K562 (cell line): ENCODE measurements around the gene OCSTAMP. TPM values are rescaled to one million over a fixed set of nuclear protein-coding genes. Genes with fewer than 3 reads are reported as not detected.

Source experiments
- AFF4 ChIP-seq: sonication (generic); formaldehyde crosslinking; IDR thresholded peaks from 2 replicates; pipeline ENCODE4 v1.8.0; 2023; ENCODE audit warnings: mild to moderate bottlenecking, missing genetic modification reagents
- CGGBP1 ChIP-seq: fragments of 250-450 bp; sonication (Bioruptor Pico); IDR thresholded peaks from 2 replicates; pipeline ENCODE4 v1.9.0; 2021; ENCODE audit warnings: mild to moderate bottlenecking
- FOXP4 ChIP-seq: sonication (generic); formaldehyde crosslinking; IDR thresholded peaks from 2 replicates; pipeline ENCODE4 v1.8.0; 2022; ENCODE audit warnings: mild to moderate bottlenecking, missing genetic modification reagents, borderline replicate concordance
- ILK ChIP-seq: fragments of 450-650 bp; IDR thresholded peaks from 2 replicates; pipeline ENCODE4 v1.6.1; 2016; ENCODE audit warnings: missing genetic modification characterization, low read depth, mild to moderate bottlenecking, missing compliant biosample characterization, moderate library complexity, borderline replicate concordance
- KAT2B ChIP-seq: IDR thresholded peaks from one replicate; pipeline ENCODE4 v1.6.1; 2012; ENCODE audit warnings: low read depth, mild to moderate bottlenecking, control low read depth, inconsistent platforms, low read length, moderate library complexity
- MAX ChIP-seq: sonication (generic); formaldehyde crosslinking; IDR thresholded peaks from 2 replicates; pipeline ENCODE4 v1.9.0; 2022; ENCODE audit warnings: mild to moderate bottlenecking, missing genetic modification reagents
- NFXL1 ChIP-seq: fragments of 450-650 bp; formaldehyde crosslinking; IDR thresholded peaks from 2 replicates; pipeline ENCODE4 v1.4.0; 2021; ENCODE audit warnings: mild to moderate bottlenecking
- PCBP1 ChIP-seq: fragments of 200-400 bp; formaldehyde crosslinking; IDR thresholded peaks from 2 replicates; pipeline ENCODE4 v1.6.1; 2018; ENCODE audit warnings: mild to moderate bottlenecking, low read depth, low read length; ENCODE audit not compliant: poor library complexity, severe bottlenecking
- TCF7 ChIP-seq: sonication (generic); IDR thresholded peaks from 2 replicates; pipeline ENCODE4 v1.6.1; 2016; ENCODE audit warnings: antibody characterized with exemption, borderline replicate concordance
- ZNF121 ChIP-seq: sonication (generic); formaldehyde crosslinking; conservative IDR thresholded peaks from 2 replicates; pipeline ENCODE4 v1.8.0; 2022; ENCODE audit warnings: missing genetic modification reagents
- polyA plus RNA-seq, 8 experiments: library from polyadenylated mRNA; depleted of rRNA in 4 of 8; stranded (reverse) in 5 of 8; unstranded in 3 of 8; fragments of >200 nt; fragmentation: Nextera tagmentation in 2 of 8; fragmentation: Illumina TruSeq in 1 of 8; extraction: Ambion mirVana in 2 of 8; extraction: Trizol in 1 of 8; gene quantifications; 2 replicates each; pipeline versions ENCODE4 v1.2.1 to v1.2.3, GENCODE V29; 2011 to 2014; ENCODE audit warnings: inconsistent platforms in 1 of 8, missing spikeins in 1 of 8
- total RNA-seq, 7 experiments: library from RNA; depleted of rRNA in 6 of 7; stranded (reverse); fragments of >200 nt in 6 of 7; fragmentation: Illumina TruSeq in 2 of 7; extraction: Trizol in 2 of 7; gene quantifications; 2 replicates each; pipeline versions ENCODE4 v1.2.1 to v1.2.3, GENCODE V29; 2011 to 2021; ENCODE audit warnings: low replicate concordance in 1 of 7

The OCSTAMP gene
- total and polyA plus RNA-seq, 9 of the 15 experiments (the other 6 are each of a cell fraction or from before 2014, with no cell fraction given): not detected

GRCh38 chr20:46558511-46558959 is 8.1 kb upstream of the OCSTAMP start (continued):
- TF ChIP-seq AFF4: no peak
- no peak for TF ChIP-seq FOXP4 (CRISPR knock-in tag)
- no peak for TF ChIP-seq ZNF121 (CRISPR knock-in tag)
- no peak for TF ChIP-seq TCF7
- no peak for TF ChIP-seq KAT2B
- TF ChIP-seq CGGBP1: no peak
- TF ChIP-seq PCBP1: no peak
- no peak for TF ChIP-seq NFXL1 (CRISPR knock-in tag)
- no peak for TF ChIP-seq ILK (tag)
- TF ChIP-seq MAX (CRISPR knock-in tag): no peak
